ENCODE measurements around the gene DUSP7. TPM values are rescaled to one million over a fixed set of nuclear protein-coding genes. Genes with fewer than 3 reads are reported as not detected.

The DUSP7 gene
- total RNA-seq, 1 donor from 2014 or later: 2.4 TPM

GRCh38 chr3:52094571-52095485, 38.5 kb upstream of the DUSP7 start:
- Histone ChIP-seq H3K9ac (no peak overlapping the region), H3K4me2 (no peak overlapping the region), H4K20me1 (ENCODE audit: low read depth) (no peaks in the 10 kb centered on the region), H3K4me1 (peaks cover 10% of the 10 kb centered on the region), H3K4me3 (no peak overlapping the region), H3K9me3 (ENCODE audit: low read depth) (no peaks in the 10 kb centered on the region), H3K79me2 (ENCODE audit: low read depth) (no peaks in the 10 kb centered on the region), H3K27me3 (no peaks in the 10 kb centered on the region), H2AFZ (replicated peaks) (no peak overlapping the region), H3K27ac (no peak overlapping the region), H3F3A (ENCODE audit: low read depth) (no peaks in the 10 kb centered on the region), H3K36me3 (no peaks in the 10 kb centered on the region)
- H3K4me3 Mint-ChIP-seq: no peak overlapping the region
- TF ChIP-seq CTCF (IDR thresholded peaks at IDR 0.05) (no peak), EZH2 (IDR thresholded peaks at IDR 0.05) (no peak), EZH2phosphoT487 (IDR thresholded peaks at IDR 0.05) (no peak)
- no peaks in the 10 kb centered on the region for H3K9me3 Mint-ChIP-seq
- peaks cover 11% of the 10 kb centered on the region for H3K36me3 Mint-ChIP-seq
- H3K4me1 Mint-ChIP-seq: peaks cover 21% of the 10 kb centered on the region
- no peak for DNase-seq (ENCODE audit: low spot score)
- H3K27ac Mint-ChIP-seq: no peak overlapping the region
- H3K27me3 Mint-ChIP-seq (ENCODE audit: insufficient read depth, low read depth): peaks cover 5% of the 10 kb centered on the region

DNA sequence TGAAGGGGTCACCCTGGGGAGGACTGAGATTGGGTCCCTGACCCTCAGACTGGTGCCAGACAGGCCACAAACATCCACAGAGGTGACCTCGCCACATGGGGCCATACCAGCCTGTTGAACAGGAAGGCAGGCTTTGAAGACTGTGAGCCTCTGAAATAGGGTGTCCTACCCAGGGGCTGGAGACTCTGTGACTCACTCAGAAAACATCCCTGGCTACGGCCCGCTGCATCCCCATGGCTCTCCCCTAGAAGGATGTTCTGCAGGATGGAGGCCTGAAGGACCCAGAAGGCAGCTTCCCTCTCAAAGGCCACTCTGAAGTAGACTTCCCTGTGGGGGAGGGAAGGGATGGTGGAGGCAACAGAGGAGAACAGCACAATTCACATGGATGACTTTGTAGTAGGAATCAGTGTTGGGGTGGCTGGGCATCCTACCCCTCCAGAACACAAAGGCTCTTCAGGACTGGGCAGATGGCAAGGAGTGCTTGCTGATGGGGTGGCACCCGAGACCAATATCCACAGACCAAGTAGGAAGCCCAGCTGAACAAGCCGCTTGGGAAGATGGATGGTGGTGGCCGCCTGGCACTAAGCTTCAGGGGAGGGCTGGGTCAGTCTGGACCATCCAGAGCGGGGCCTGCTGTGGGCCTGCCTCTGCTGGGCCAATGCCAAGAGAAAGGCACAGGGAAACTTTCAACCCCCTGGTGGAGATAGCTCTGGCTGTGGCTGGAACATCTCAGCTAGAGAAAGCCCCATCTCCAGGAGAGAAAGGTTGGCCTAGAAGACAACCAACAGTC, 37.6 kb upstream of the DUSP7 start:
- Histone ChIP-seq H3K4me1 (peaks cover 10% of the 10 kb centered on the region), H3K9me3 (ENCODE audit: low read depth) (no peaks in the 10 kb centered on the region), H3F3A (ENCODE audit: low read depth) (no peaks in the 10 kb centered on the region), H3K36me3 (no peaks in the 10 kb centered on the region), H3K27ac (no peak overlapping the region), H3K27me3 (no peaks in the 10 kb centered on the region), H2AFZ (replicated peaks) (no peak overlapping the region), H3K4me3 (no peak overlapping the region), H4K20me1 (ENCODE audit: low read depth) (no peaks in the 10 kb centered on the region), H3K4me2 (no peak overlapping the region), H3K79me2 (ENCODE audit: low read depth) (no peaks in the 10 kb centered on the region), H3K9ac (no peak overlapping the region)
- no peak overlapping the region for H3K4me3 Mint-ChIP-seq
- peaks cover 7% of the 10 kb centered on the region for H3K36me3 Mint-ChIP-seq
- H3K27me3 Mint-ChIP-seq (ENCODE audit: insufficient read depth, low read depth): peaks cover 5% of the 10 kb centered on the region
- no peak for DNase-seq (ENCODE audit: low spot score)
- H3K9me3 Mint-ChIP-seq: no peaks in the 10 kb centered on the region
- H3K27ac Mint-ChIP-seq: no peak overlapping the region
- TF ChIP-seq EZH2 (IDR thresholded peaks at IDR 0.05) (no peak), EZH2phosphoT487 (IDR thresholded peaks at IDR 0.05) (no peak), CTCF (IDR thresholded peaks at IDR 0.05) (no peak)
- H3K4me1 Mint-ChIP-seq: peaks cover 30% of the 10 kb centered on the region

DNA sequence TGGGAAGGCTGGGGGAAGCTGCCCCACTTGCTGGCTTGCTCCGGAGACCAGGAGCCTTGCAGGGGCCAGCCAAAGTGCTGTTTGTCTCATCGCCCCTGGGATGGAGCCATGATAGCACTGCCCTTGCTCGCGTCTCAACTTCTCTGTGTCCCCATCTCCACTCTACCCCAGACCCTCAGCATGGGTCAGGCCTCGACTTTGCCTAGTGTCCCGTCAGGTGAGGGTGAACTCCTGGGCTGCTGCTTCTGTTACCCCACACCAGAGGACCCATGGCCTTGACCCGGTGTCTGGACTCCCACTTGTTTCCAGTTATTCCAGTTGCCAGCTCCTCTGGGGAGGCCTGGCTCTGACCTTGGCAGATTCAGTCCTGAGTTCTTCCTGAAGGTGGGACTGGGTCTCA, 36.5 kb upstream of the DUSP7 start:
- H3K27ac Mint-ChIP-seq: no peak overlapping the region

More for the DNA sequence above, 36.5 kb upstream of the DUSP7 start:
- H2AFZ ChIP-seq (replicated peaks): no peak overlapping the region
- H3K27me3 ChIP-seq: no peaks in the 10 kb centered on the region
- H3K9ac ChIP-seq: no peak overlapping the region
- H3K4me3 ChIP-seq: no peak overlapping the region
- H3K4me3 Mint-ChIP-seq: no peak overlapping the region
- no peaks in the 10 kb centered on the region for H4K20me1 ChIP-seq (ENCODE audit: low read depth)
- H3K4me1 Mint-ChIP-seq: peaks cover 38% of the 10 kb centered on the region
- no peak overlapping the region for H3K4me2 ChIP-seq
- no peaks in the 10 kb centered on the region for H3K79me2 ChIP-seq (ENCODE audit: low read depth)
- H3K36me3 ChIP-seq: no peaks in the 10 kb centered on the region
- no peak for DNase-seq (ENCODE audit: low spot score)
- H3K36me3 Mint-ChIP-seq: peaks cover 7% of the 10 kb centered on the region
- H3K4me1 ChIP-seq: peaks cover 20% of the 10 kb centered on the region
- no peaks in the 10 kb centered on the region for H3K9me3 Mint-ChIP-seq
- no peak overlapping the region for H3K27ac ChIP-seq
- no peak for TF ChIP-seq EZH2phosphoT487 (IDR thresholded peaks at IDR 0.05)
- TF ChIP-seq CTCF (IDR thresholded peaks at IDR 0.05): no peak
- TF ChIP-seq EZH2 (IDR thresholded peaks at IDR 0.05): no peak
- no peaks in the 10 kb centered on the region for H3F3A ChIP-seq (ENCODE audit: low read depth)
- H3K9me3 ChIP-seq (ENCODE audit: low read depth): no peaks in the 10 kb centered on the region
- H3K27me3 Mint-ChIP-seq (ENCODE audit: insufficient read depth, low read depth): peaks cover 2% of the 10 kb centered on the region
